ENCODE results near the gene FOXP1. TPM values are rescaled to one million over a fixed set of nuclear protein-coding genes. Genes with fewer than 3 reads are reported as not detected.

FOXP1 gene
- total RNA-seq, 1 donor from 2014 or later: 195 TPM

DNA sequence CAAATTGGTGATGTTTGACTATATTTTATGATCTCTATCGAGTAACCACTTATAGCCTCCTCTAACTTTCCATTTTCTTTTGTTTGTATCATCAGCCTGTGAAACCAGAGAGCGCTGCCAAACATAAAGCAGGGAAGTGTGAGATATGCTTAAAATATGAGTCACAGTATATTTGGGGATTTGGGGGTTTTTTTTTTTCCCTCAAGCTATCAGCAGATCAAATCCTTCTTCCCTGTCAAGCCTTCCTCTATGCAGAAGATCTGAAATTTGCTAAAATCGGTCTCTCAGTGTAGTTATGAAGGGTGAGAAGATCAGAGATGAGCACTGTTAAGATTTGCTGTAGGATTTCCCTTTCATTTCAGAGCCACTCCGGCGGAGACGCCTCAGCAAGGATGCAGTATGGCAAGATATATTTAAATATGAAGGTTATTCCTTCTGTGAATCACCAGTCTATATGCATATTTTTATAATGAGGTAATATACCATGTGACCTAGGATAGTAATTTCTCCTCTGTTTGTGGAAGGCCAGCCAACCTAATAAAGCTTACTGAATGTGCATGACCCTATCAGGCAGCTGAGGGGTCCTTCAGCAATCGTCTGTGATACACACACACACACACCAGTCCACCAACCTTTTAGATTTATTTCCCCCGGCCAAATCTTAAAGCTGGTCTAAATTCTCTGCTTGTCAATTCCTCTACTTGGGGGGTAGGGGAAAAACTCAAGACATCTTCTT lies 474.1 kb downstream of the FOXP1 start:
- peaks cover 17% of the 10 kb centered on the region for H3K36me3 Mint-ChIP-seq (ENCODE audit: unreplicated experiment)
- peaks cover 66% of the 10 kb centered on the region for H3K4me1 Mint-ChIP-seq (ENCODE audit: unreplicated experiment)
- H3K9me3 Mint-ChIP-seq (ENCODE audit: unreplicated experiment): no peaks in the 10 kb centered on the region
- DNase-seq (ENCODE audit: extremely low spot score, unreplicated experiment): no peak
- peak overlapping the region; percentile 68 for H3K4me3 Mint-ChIP-seq (ENCODE audit: unreplicated experiment)
- TF ChIP-seq, protein P1, sequence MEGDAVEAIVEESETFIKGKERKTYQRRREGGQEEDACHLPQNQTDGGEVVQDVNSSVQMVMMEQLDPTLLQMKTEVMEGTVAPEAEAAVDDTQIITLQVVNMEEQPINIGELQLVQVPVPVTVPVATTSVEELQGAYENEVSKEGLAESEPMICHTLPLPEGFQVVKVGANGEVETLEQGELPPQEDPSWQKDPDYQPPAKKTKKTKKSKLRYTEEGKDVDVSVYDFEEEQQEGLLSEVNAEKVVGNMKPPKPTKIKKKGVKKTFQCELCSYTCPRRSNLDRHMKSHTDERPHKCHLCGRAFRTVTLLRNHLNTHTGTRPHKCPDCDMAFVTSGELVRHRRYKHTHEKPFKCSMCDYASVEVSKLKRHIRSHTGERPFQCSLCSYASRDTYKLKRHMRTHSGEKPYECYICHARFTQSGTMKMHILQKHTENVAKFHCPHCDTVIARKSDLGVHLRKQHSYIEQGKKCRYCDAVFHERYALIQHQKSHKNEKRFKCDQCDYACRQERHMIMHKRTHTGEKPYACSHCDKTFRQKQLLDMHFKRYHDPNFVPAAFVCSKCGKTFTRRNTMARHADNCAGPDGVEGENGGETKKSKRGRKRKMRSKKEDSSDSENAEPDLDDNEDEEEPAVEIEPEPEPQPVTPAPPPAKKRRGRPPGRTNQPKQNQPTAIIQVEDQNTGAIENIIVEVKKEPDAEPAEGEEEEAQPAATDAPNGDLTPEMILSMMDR (IDR thresholded peaks at IDR 0.05): no peak
- H3K27me3 Mint-ChIP-seq (ENCODE audit: unreplicated experiment): no peaks in the 10 kb centered on the region
- peak overlapping the region; percentile 95 for H3K27ac Mint-ChIP-seq (ENCODE audit: unreplicated experiment)

DNA sequence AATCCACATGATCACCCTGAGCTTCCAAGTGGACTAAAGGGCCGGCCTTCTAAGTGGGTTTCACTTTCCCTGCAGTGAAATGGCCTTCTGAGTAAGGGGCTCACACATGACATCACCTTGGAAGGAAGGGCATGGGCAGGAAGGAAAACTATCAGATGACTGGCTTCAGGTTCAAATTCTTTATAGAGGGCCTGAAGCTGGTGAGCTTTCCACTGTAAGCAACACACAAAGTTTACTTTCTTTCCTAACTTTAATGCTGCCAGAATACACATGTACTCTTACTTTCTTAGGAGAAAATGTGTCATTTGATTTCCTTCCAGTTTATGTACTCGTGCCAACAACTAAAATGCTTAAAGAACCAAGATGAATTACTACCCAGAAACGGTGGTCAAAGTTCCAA lies 475.6 kb downstream of the FOXP1 start:
- Mint-ChIP-seq H3K4me3 (ENCODE audit: unreplicated experiment) (no peak overlapping the region), H3K9me3 (ENCODE audit: unreplicated experiment) (no peaks in the 10 kb centered on the region), H3K27ac (ENCODE audit: unreplicated experiment) (peak overlapping the region; percentile 95), H3K4me1 (ENCODE audit: unreplicated experiment) (peaks cover 78% of the 10 kb centered on the region), H3K36me3 (ENCODE audit: unreplicated experiment) (peaks cover 16% of the 10 kb centered on the region), H3K27me3 (ENCODE audit: unreplicated experiment) (no peaks in the 10 kb centered on the region)
- TF ChIP-seq, protein P1 (IDR thresholded peaks at IDR 0.05): no peak
- DNase-seq (ENCODE audit: extremely low spot score, unreplicated experiment): no peak

DNA sequence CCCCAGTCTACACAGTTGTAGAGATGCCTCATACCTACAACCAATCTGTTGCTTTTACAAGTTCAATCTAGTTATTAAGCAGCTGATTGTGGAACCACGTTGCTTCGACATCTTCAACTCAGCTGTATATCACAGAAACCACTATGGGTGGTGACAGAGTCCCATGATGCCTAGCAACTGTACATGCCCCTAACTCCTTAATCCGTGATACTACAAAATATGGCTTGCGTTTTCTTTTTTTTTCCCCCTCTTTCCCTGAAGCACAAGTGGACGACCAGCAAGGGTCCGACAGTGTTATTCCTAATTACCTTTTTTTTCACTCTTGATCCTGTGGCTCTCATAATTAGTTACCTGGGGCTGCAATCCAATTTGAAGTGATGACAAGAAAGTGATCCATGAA lies 478.6 kb downstream of the FOXP1 start:
- H3K9me3 Mint-ChIP-seq (ENCODE audit: unreplicated experiment): no peaks in the 10 kb centered on the region
- H3K27ac Mint-ChIP-seq (ENCODE audit: unreplicated experiment): peak overlapping the region; percentile 95
- H3K36me3 Mint-ChIP-seq (ENCODE audit: unreplicated experiment): peaks cover 3% of the 10 kb centered on the region
- DNase-seq (ENCODE audit: extremely low spot score, unreplicated experiment): no peak
- peaks cover 89% of the 10 kb centered on the region for H3K4me1 Mint-ChIP-seq (ENCODE audit: unreplicated experiment)
- H3K27me3 Mint-ChIP-seq (ENCODE audit: unreplicated experiment): no peaks in the 10 kb centered on the region
- TF ChIP-seq, protein P1 (IDR thresholded peaks at IDR 0.05): no peak
- H3K4me3 Mint-ChIP-seq (ENCODE audit: unreplicated experiment): no peak overlapping the region

DNA sequence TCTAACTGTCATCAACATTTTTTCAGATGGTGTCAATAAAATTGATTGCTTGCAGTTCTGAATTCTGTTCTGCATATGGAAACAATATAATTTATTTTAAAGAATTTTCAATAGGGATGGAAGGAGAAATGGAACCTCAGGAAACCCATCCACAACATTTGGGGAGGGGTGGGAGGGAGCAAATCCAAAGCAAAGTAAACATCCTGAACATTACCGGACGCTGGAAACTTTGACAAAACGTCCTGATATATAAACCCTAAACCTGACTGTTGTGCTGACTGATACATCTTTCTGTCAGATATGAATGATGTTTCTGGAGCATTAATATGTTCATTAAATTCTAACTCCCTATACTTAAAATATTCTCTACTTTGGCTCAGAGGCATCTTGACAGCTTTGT lies 479.0 kb downstream of the FOXP1 start:
- Mint-ChIP-seq H3K36me3 (ENCODE audit: unreplicated experiment) (peaks cover 3% of the 10 kb centered on the region), H3K27me3 (ENCODE audit: unreplicated experiment) (no peaks in the 10 kb centered on the region), H3K4me1 (ENCODE audit: unreplicated experiment) (peaks cover 89% of the 10 kb centered on the region), H3K4me3 (ENCODE audit: unreplicated experiment) (no peak overlapping the region), H3K9me3 (ENCODE audit: unreplicated experiment) (no peaks in the 10 kb centered on the region), H3K27ac (ENCODE audit: unreplicated experiment) (peak overlapping the region; percentile 95)
- DNase-seq (ENCODE audit: extremely low spot score, unreplicated experiment): no peak
- TF ChIP-seq, protein P1 (IDR thresholded peaks at IDR 0.05): no peak

DNA sequence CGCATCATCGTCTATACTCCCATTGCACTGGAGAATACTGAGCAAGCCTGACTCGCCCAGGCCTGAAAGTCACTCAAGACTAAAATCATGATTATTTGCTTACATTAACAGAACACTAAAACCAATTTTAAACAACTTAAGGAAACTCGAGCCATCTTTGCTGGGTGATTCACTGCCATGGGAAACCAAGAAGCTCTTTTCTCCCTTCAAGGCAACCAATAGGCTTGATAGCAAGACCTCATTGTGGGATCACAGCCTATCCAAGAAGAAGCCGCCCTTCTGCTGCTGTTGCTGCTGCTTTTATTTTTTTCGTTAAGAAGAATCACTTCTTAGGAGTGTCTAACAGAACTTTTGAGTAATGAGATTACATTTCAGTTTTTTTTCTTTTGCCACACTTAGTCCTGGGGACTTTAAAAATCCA lies 479.4 kb downstream of the FOXP1 start:
- H3K4me3 Mint-ChIP-seq (ENCODE audit: unreplicated experiment): peak overlapping the region; percentile 39

More for the DNA sequence above, 479.4 kb downstream of the FOXP1 start:
- Mint-ChIP-seq H3K4me1 (ENCODE audit: unreplicated experiment) (peaks cover 86% of the 10 kb centered on the region), H3K9me3 (ENCODE audit: unreplicated experiment) (no peaks in the 10 kb centered on the region), H3K36me3 (ENCODE audit: unreplicated experiment) (peaks cover 3% of the 10 kb centered on the region), H3K27me3 (ENCODE audit: unreplicated experiment) (no peaks in the 10 kb centered on the region), H3K27ac (ENCODE audit: unreplicated experiment) (peak overlapping the region; percentile 95)
- no peak for DNase-seq (ENCODE audit: extremely low spot score, unreplicated experiment)
- TF ChIP-seq, protein P1 (IDR thresholded peaks at IDR 0.05): no peak
